HEK293T (cell line): ENCODE measurements around the gene MXRA7.

Source experiments
- ARNT ChIP-seq: fragments of 450-650 bp; IDR thresholded peaks from 2 replicates; pipeline ENCODE4 v1.6.1; 2017; ENCODE audit warnings: mild to moderate bottlenecking
- BHLHE40 ChIP-seq: fragments of 450-650 bp; IDR thresholded peaks from 2 replicates; pipeline ENCODE4 v1.6.1; 2016; ENCODE audit warnings: mild to moderate bottlenecking, moderate library complexity, borderline replicate concordance
- CTBP1 ChIP-seq: fragments of 450-650 bp; IDR thresholded peaks from 2 replicates; pipeline ENCODE4 v1.6.1; 2016; ENCODE audit warnings: borderline replicate concordance
- FOXA1 ChIP-seq: fragments of 450-650 bp; IDR thresholded peaks from 2 replicates; pipeline ENCODE4 v1.6.1; 2016; ENCODE audit warnings: mild to moderate bottlenecking
- FOXK2 ChIP-seq: fragments of 450-650 bp; IDR thresholded peaks from 2 replicates; pipeline ENCODE4 v1.6.1; 2016; ENCODE audit warnings: mild to moderate bottlenecking
- FOXM1 ChIP-seq: fragments of 450-650 bp; IDR thresholded peaks from 2 replicates; pipeline ENCODE4 v1.6.1; 2017; ENCODE audit warnings: mild to moderate bottlenecking, borderline replicate concordance
- L3MBTL2 ChIP-seq: fragments of 450-650 bp; conservative IDR thresholded peaks from 2 replicates; pipeline ENCODE4 v1.6.1; 2016; ENCODE audit warnings: mild to moderate bottlenecking
- LEF1 ChIP-seq: fragments of 450-650 bp; IDR thresholded peaks from 2 replicates; pipeline ENCODE4 v1.6.1; 2017; ENCODE audit warnings: mild to moderate bottlenecking, borderline replicate concordance
- NFRKB ChIP-seq: fragments of 450-650 bp; IDR thresholded peaks from 2 replicates; pipeline ENCODE4 v1.6.1; 2016; ENCODE audit warnings: mild to moderate bottlenecking, moderate library complexity
- PKNOX1 ChIP-seq: fragments of 450-650 bp; IDR thresholded peaks from 2 replicates; pipeline ENCODE4 v1.6.1; 2016
- SP1 ChIP-seq: fragments of 450-650 bp; IDR thresholded peaks from 2 replicates; pipeline ENCODE4 v1.6.1; 2017
- SUZ12 ChIP-seq: fragments of 450-650 bp; IDR thresholded peaks from 2 replicates; pipeline ENCODE4 v1.6.1; 2016; ENCODE audit warnings: mild to moderate bottlenecking
- TARDBP ChIP-seq: fragments of 450-650 bp; IDR thresholded peaks from 2 replicates; pipeline ENCODE4 v1.6.1; 2016
- ZNF384 ChIP-seq: fragments of 450-650 bp; IDR thresholded peaks from 2 replicates; pipeline ENCODE4 v1.6.1; 2016

GRCh38 chr17:76670718-76671122, 40.0 kb downstream of the MXRA7 start:
- TF ChIP-seq LEF1 (no peak), FOXA1 (no peak), TARDBP (no peak), SP1 (no peak), BHLHE40 (no peak), PKNOX1 (no peak), SUZ12 (no peak), FOXM1 (no peak), L3MBTL2 (no peak), ARNT (no peak), NFRKB (no peak), FOXK2 (no peak), ZNF384 (no peak), CTBP1 (no peak)
